Hepatocyte (in vitro differentiated cells): Measurements from ENCODE around the gene TMF1. TPM values are rescaled to one million over a fixed set of nuclear protein-coding genes. Genes with fewer than 3 reads are reported as not detected.

Experiments
- DNase-seq: peaks from one replicate; pipeline ENCODE4 v3.0.0-alpha.2; 2016; ENCODE audit warnings: low spot score
- H2AFZ ChIP-seq: fragments of 200-600 bp; sonication (generic); 2 replicates; pipeline ENCODE4 v1.6.0; 2016; ENCODE audit warnings: antibody characterized with exemption, mild to moderate bottlenecking
- H3K27ac ChIP-seq: fragments of 200-600 bp; sonication (generic); 2 replicates; pipeline ENCODE4 v1.5.1; 2016; ENCODE audit warnings: mild to moderate bottlenecking
- H3K27me3 ChIP-seq: fragments of 200-600 bp; sonication (generic); 2 replicates; pipeline ENCODE4 v1.6.1; 2016
- H3K36me3 ChIP-seq: fragments of 200-600 bp; sonication (generic); replicated peaks from 2 replicates; pipeline ENCODE4 v1.5.1; 2016; ENCODE audit warnings: low read depth; ENCODE audit not compliant: insufficient read depth
- H3K4me1 ChIP-seq: fragments of 200-600 bp; sonication (generic); 2 replicates; pipeline ENCODE4 v1.5.1; 2016; ENCODE audit warnings: mild to moderate bottlenecking, moderate library complexity; ENCODE audit not compliant: insufficient read depth
- H3K4me2 ChIP-seq: fragments of 200-600 bp; sonication (generic); 2 replicates; pipeline ENCODE4 v1.6.0; 2016
- H3K4me3 ChIP-seq: fragments of 200-600 bp; sonication (generic); 2 replicates; pipeline ENCODE4 v1.5.1; 2016; ENCODE audit warnings: mild to moderate bottlenecking
- H3K79me2 ChIP-seq: fragments of 200-600 bp; sonication (generic); 2 replicates; pipeline ENCODE4 v1.6.0; 2017; ENCODE audit warnings: mild to moderate bottlenecking
- H3K9me2 ChIP-seq: fragments of 200-600 bp; sonication (generic); replicated peaks from 2 replicates; pipeline ENCODE4 v1.6.0; 2017; ENCODE audit warnings: mild to moderate bottlenecking; ENCODE audit not compliant: insufficient read depth
- H3K9me3 ChIP-seq: fragments of 200-600 bp; sonication (generic); 2 replicates; pipeline ENCODE4 v1.5.1; 2016; ENCODE audit warnings: low read depth, mild to moderate bottlenecking
- H4K20me1 ChIP-seq: fragments of 200-600 bp; sonication (generic); 2 replicates; pipeline ENCODE4 v1.6.0; 2016; ENCODE audit warnings: mild to moderate bottlenecking; ENCODE audit not compliant: insufficient read depth, poor library complexity, severe bottlenecking
- EZH2 ChIP-seq: fragments of 200-600 bp; sonication (generic); IDR thresholded peaks from 2 replicates; pipeline ENCODE4 v1.6.1; 2016; ENCODE audit warnings: antibody characterized with exemption, mild to moderate bottlenecking, borderline replicate concordance
- EZH2phosphoT487 ChIP-seq: fragments of 200-600 bp; sonication (generic); IDR thresholded peaks from one replicate; pipeline ENCODE4 v1.6.1; 2018; ENCODE audit warnings: antibody characterized with exemption, mild to moderate bottlenecking, low read depth, moderate library complexity; ENCODE audit not compliant: unreplicated experiment, severe bottlenecking
- WGBS: methylation state at CpG from one replicate; pipeline ENCODE4 v1.1.6; 2016; ENCODE audit warnings: low lambda C conversion rate; ENCODE audit errors: missing lambda C conversion rate; 5-methylcytosine and 5-hydroxymethylcytosine counted together
- polyA plus RNA-seq: library from polyadenylated mRNA; unstranded; fragments of >200 nt; fragmentation: Nextera tagmentation; extraction: Ambion mirVana; gene quantifications from 2 replicates; pipeline ENCODE4 v1.2.1, GENCODE V29; 2016
- total RNA-seq: library from RNA; depleted of rRNA; stranded (reverse); fragments of >200 nt; gene quantifications from 2 replicates; pipeline ENCODE4 v1.2.3, GENCODE V29; 2014
- TF ChIP-seq, protein P1 (sequence below): fragments of 200-600 bp; sonication (generic); IDR thresholded peaks from 2 replicates; pipeline ENCODE4 v1.5.1; 2016; ENCODE audit warnings: antibody characterized with exemption, mild to moderate bottlenecking; ENCODE audit not compliant: poor library complexity

The TMF1 gene
- total and polyA plus RNA-seq, 2 experiments from 2014 or later: 23.8 to 39.6 TPM

DNA sequence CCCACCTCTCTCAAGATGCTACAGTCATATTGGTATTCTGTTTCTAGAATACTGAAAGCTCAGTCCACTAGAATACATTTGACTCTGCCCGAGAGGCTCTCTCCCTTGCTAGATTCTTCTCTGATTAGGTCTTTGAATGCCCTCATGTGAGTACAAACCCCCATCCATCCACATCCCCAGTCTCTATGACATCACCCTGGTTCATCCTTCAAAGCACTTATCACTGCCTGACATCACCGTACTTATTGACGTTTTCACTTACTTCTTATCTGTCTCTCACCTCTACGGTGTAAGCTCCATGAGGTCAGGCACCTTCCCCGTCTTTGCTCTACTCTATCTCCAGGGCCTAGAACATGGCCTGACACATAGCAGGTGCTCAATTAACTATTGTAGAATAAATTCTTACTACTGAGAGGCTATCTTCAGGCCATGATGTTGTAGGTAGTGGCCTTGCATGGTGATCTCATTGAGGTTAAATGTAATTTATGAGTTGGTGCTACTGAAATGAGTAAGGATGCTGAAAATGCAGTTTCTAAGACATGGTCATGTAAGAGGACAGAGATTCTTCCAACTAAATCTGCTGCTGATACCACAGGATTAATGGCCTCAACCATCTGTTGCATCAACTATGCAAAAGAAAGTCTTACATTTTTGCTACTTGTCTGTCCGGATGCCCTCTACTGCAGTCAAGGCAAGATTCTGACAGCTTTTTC, 65.5 kb downstream of the TMF1 start:
- DNase-seq: no peak

DNA sequence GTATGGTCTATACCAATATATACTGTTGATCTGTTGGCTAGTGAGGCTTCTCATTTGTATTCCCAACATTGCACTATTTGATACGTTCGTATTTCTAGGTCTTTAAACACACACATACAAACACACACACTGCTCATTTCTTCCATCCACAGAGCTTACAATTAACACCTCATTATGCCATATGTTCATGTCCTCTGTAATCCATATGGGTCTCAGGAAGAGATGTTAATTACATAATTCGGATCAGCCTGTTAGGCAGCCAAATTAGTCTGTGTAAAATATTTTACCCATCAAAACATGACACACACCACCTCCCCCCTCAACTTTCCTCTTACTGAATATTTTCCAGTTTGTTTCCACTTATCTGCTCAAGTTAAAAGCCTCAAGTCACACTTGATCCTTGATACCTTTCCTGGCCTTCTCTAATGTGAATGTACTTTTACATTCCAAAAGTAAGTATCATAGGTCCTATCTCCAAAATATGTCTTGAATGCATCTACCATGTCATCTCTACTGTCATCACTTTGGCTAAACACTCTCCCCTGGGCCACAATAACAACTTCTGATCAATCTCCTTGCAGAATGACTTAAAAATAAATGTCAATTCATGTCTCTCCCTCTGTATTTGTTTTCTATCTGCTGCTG, 66.9 kb downstream of the TMF1 start:
- Histone ChIP-seq H3K36me3 (no peaks in the 10 kb centered on the region), H3K27ac (no peak overlapping the region)
- DNase-seq: no peak

More for the DNA sequence above, 65.5 kb downstream of the TMF1 start:
- no peak overlapping the region for H2AFZ ChIP-seq
- no peaks in the 10 kb centered on the region for H3K9me3 ChIP-seq
- H3K4me3 ChIP-seq: no peak overlapping the region
- H3K4me1 ChIP-seq: no peaks in the 10 kb centered on the region
- H3K79me2 ChIP-seq: no peaks in the 10 kb centered on the region
- no peaks in the 10 kb centered on the region for H4K20me1 ChIP-seq
- H3K27ac ChIP-seq: no peak overlapping the region
- H3K36me3 ChIP-seq: no peaks in the 10 kb centered on the region
- TF ChIP-seq EZH2 (no peak), EZH2phosphoT487 (no peak)
- TF ChIP-seq, protein P1, sequence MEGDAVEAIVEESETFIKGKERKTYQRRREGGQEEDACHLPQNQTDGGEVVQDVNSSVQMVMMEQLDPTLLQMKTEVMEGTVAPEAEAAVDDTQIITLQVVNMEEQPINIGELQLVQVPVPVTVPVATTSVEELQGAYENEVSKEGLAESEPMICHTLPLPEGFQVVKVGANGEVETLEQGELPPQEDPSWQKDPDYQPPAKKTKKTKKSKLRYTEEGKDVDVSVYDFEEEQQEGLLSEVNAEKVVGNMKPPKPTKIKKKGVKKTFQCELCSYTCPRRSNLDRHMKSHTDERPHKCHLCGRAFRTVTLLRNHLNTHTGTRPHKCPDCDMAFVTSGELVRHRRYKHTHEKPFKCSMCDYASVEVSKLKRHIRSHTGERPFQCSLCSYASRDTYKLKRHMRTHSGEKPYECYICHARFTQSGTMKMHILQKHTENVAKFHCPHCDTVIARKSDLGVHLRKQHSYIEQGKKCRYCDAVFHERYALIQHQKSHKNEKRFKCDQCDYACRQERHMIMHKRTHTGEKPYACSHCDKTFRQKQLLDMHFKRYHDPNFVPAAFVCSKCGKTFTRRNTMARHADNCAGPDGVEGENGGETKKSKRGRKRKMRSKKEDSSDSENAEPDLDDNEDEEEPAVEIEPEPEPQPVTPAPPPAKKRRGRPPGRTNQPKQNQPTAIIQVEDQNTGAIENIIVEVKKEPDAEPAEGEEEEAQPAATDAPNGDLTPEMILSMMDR: no peak
- no peaks in the 10 kb centered on the region for H3K27me3 ChIP-seq
- H3K9me2 ChIP-seq: no peaks in the 10 kb centered on the region
- WGBS: 89% methylated on average over 6 of the region's 6 CpGs
- H3K4me2 ChIP-seq: no peak overlapping the region

DNA sequence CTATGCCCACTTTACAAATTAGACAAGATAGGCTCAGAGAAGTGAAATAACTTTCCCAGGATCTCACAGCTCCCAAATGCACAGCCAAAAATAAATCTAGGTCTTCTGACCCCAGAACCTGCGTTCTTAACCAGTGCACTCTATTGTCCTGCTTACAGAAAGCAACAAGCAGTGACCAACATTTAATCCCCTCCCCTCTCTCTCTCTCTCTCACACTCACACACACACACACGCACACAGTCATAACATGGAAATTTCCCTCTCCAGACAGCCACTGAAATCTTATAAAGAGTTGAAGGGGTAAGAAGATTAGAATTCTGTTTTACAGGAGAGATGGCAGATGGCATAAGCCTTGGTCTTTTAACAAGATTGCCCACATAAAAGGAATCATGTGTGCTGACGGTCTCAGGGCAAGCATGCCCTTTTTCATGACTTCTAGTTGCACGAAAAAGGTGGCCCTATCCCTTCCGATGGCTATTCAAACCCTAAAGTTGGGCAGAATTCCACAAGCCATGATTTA, 68.1 kb downstream of the TMF1 start:
- TF ChIP-seq, protein P1: no peak
- TF ChIP-seq EZH2phosphoT487 (no peak), EZH2 (no peak)
- no peak overlapping the region for H2AFZ ChIP-seq
- WGBS: 92% methylated on average over 5 of the region's 5 CpGs
- no peak overlapping the region for H3K27ac ChIP-seq
- no peaks in the 10 kb centered on the region for H3K4me1 ChIP-seq
- H4K20me1 ChIP-seq: no peaks in the 10 kb centered on the region
- no peaks in the 10 kb centered on the region for H3K9me3 ChIP-seq
- H3K4me3 ChIP-seq: no peak overlapping the region
- no peaks in the 10 kb centered on the region for H3K36me3 ChIP-seq
- no peaks in the 10 kb centered on the region for H3K27me3 ChIP-seq
- H3K9me2 ChIP-seq: no peaks in the 10 kb centered on the region
- no peaks in the 10 kb centered on the region for H3K79me2 ChIP-seq
- no peak overlapping the region for H3K4me2 ChIP-seq
- DNase-seq: no peak

More for the DNA sequence above, 66.9 kb downstream of the TMF1 start:
- H3K79me2 ChIP-seq: no peaks in the 10 kb centered on the region
- TF ChIP-seq EZH2phosphoT487 (no peak), EZH2 (no peak)
- TF ChIP-seq, protein P1: no peak
- no peaks in the 10 kb centered on the region for H3K9me3 ChIP-seq
- H3K4me1 ChIP-seq: no peaks in the 10 kb centered on the region
- H3K9me2 ChIP-seq: no peaks in the 10 kb centered on the region
- H4K20me1 ChIP-seq: no peaks in the 10 kb centered on the region
- H2AFZ ChIP-seq: no peak overlapping the region
- 80% methylated on average over 3 of the region's 3 CpGs for WGBS
- H3K27me3 ChIP-seq: no peaks in the 10 kb centered on the region
- H3K4me3 ChIP-seq: no peak overlapping the region
- H3K4me2 ChIP-seq: no peak overlapping the region
